HAP-1 (cell line): Measurements from ENCODE around the gene ADGRG2.
"Not testable (repeated sequence)": the region's sequence is repeated elsewhere in the genome, so short reads cannot be mapped to it uniquely, and the experiment has no call there.

Experiments used
- DNase-seq, 2 experiments: peaks; one replicate each; pipeline ENCODE4 v3.0.0-alpha.2; 2016 to 2020; ENCODE audit warnings: low spot score in 2 of 2
- H3K27me3 ChIP-seq: fragments of 250-450 bp; sonication (Bioruptor Pico); 2 replicates; pipeline ENCODE4 v1.5.1; 2020; ENCODE audit warnings: low read depth, mild to moderate bottlenecking, moderate library complexity
- H3K36me3 ChIP-seq: fragments of 250-450 bp; sonication (Bioruptor Pico); replicated peaks from 2 replicates; pipeline ENCODE4 v1.5.1; 2020; ENCODE audit warnings: mild to moderate bottlenecking
- H3K4me1 ChIP-seq: fragments of 250-450 bp; sonication (Bioruptor Pico); 2 replicates; pipeline ENCODE4 v1.5.1; 2020; ENCODE audit warnings: mild to moderate bottlenecking
- H3K4me3 ChIP-seq: fragments of 250-450 bp; sonication (Bioruptor Pico); 2 replicates; pipeline ENCODE4 v1.5.1; 2020; ENCODE audit warnings: mild to moderate bottlenecking, moderate library complexity
- H3K9me3 ChIP-seq: fragments of 250-450 bp; sonication (Bioruptor Pico); 2 replicates; pipeline ENCODE4 v1.5.1; 2020; ENCODE audit warnings: mild to moderate bottlenecking, moderate library complexity
- in situ Hi-C: fragments of 300-500 bp; cut with MboI; formaldehyde crosslinking; loops from 3 replicates; pipeline ENCODE4 v1.14.3; 2020; ENCODE audit warnings: low sequenced_read_pairs, inconsistent platforms, mixed read lengths

Gene ADGRG2

DNA sequence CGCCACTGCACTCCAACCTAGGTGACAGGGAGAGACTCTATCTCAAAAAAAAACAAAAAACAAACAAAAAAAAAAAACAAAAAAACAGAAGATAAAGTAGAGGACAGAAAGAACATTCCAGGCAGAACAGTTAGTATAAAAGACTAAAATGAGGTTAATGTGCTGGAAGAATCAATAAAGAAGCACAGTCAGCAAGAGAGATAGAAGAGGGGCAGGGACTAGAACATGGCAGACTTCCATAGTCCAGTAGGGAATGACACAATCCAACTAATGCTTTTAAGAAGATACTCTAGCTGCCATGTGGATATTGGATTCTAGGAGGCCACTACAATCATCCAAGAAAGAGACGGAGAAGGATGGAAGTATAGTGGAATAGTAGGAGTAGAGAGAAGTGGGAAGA lies 11.6 kb downstream of the ADGRG2 start:
- H3K27me3 ChIP-seq = no peaks in the 10 kb centered on the region
- H3K36me3 ChIP-seq = no peaks in the 10 kb centered on the region
- H3K9me3 ChIP-seq = no peaks in the 10 kb centered on the region
- no peak for DNase-seq
- H3K4me1 ChIP-seq = no peaks in the 10 kb centered on the region
- no peak overlapping the region for H3K4me3 ChIP-seq
- in situ Hi-C loops = no loop called here

DNA sequence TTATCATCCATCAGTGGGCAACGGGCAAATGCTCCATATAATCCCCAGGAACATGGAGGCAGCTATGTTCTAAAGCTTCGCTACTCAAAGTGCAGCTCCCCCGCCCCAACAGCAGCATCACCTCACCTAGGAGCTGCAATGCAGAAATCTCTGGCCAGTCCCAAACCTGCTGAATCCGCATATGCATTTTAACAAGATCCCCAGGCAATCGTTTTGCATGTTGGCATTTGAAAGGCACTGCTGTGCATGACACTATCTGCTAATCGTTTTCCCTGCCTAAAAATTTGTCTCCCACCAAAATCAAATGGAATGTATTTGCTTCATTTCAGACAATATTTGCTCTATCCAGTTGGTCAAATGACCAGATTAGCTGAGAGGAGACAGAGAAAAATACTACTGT lies 15.2 kb downstream of the ADGRG2 start:
- no peak overlapping the region for H3K4me3 ChIP-seq

DNA sequence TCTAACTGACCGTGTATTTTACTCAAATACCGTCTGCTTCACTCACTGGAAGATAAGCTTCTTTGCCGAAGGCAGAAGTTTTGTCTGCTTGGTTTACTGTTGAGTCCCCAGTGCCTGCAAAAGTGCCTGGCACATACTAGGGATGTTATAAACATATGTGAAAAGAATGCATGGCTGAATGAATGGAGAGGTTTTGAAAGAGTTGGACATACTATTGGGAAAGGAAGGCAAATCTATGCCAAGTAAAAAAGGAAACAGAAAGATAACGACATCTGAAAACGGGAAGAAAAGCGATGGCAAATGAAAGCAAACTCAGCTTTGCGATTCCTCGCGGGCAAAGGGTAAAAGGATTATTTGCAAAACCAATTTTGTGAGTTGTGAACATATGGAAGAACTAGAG lies 21.7 kb downstream of the ADGRG2 start:
- Histone ChIP-seq H3K27me3 (no peaks in the 10 kb centered on the region), H3K4me1 (no peaks in the 10 kb centered on the region), H3K36me3 (no peaks in the 10 kb centered on the region), H3K4me3 (no peak overlapping the region), H3K9me3 (no peaks in the 10 kb centered on the region)
- in situ Hi-C loops = no loop called here
- DNase-seq = no peak

More for the DNA sequence above, 15.2 kb downstream of the ADGRG2 start:
- DNase-seq = peak in 1 of 2 experiments; percentile 9
- no peaks in the 10 kb centered on the region for H3K4me1 ChIP-seq
- H3K27me3 ChIP-seq = no peaks in the 10 kb centered on the region
- H3K36me3 ChIP-seq = no peaks in the 10 kb centered on the region
- H3K9me3 ChIP-seq = no peaks in the 10 kb centered on the region
- in situ Hi-C loops = no loop called here

DNA sequence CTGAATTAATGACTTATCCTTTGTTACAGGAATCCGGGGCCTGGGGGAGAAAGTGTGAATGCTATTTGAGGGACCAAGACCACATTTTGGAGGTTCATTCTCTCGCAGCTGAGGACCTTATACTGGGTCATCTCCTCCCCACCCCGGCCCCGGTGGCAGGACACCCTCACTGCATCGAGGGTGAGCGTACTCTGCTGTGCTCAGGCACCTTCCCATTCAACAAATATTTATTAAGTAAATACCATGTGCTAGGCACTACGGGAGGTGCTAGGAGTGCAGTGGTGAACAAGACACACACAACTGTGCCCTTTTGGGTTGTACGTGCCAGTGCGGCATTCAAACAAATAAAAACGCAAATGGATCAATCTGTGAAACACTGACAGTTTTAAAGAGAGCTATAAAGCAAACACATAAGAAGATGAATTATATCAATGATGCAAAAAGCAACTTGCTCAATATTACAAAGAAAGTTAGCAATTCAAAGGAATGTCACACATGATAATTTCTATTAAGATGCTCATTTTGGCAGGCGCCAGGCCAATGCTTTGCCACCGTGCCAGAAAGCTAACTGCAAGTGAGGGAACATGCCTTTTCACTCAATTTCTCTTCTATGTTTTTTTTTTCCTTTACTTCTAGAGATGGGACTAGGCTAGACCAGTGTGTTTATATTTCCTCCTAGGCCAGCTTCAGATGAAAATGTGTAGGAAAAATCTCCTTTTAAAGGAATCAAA lies 24.6 kb downstream of the ADGRG2 start:
- in situ Hi-C loops = no loop called here
- H3K36me3 ChIP-seq = no peaks in the 10 kb centered on the region

DNA sequence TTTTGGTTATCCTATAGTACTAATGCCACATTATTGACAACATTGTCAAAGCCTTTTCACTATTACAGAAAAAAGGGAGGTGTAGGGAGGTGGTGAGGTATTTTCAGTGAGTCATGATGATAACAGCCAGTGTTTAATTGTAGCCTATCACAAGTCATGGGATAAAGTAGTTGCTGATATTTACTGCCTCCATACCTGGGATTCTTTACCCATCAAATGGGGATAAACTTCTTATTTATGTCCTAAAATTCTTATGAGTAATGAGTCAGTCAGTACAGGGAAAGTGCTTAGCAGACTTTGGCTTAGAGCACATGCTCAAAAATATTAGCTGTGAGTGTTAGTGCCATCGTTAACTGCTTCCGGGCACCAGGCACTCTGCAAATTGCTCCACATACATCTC lies 25.7 kb downstream of the ADGRG2 start:
- no peaks in the 10 kb centered on the region for H3K4me1 ChIP-seq
- H3K36me3 ChIP-seq = no peaks in the 10 kb centered on the region
- no peak for DNase-seq
- no peak overlapping the region for H3K4me3 ChIP-seq
- no peaks in the 10 kb centered on the region for H3K9me3 ChIP-seq
- H3K27me3 ChIP-seq = no peaks in the 10 kb centered on the region
- in situ Hi-C loops = no loop called here

More for the DNA sequence above, 24.6 kb downstream of the ADGRG2 start:
- Histone ChIP-seq H3K4me3 (no peak overlapping the region), H3K9me3 (no peaks in the 10 kb centered on the region), H3K4me1 (no peaks in the 10 kb centered on the region), H3K27me3 (no peaks in the 10 kb centered on the region)
- DNase-seq = no peak

- H3K36me3 ChIP-seq = no peaks in the 10 kb centered on the region
- in situ Hi-C loops = no loop called here
- no peak for DNase-seq
- H3K4me1 ChIP-seq = no peaks in the 10 kb centered on the region
- H3K4me3 ChIP-seq = no peak overlapping the region
- H3K9me3 ChIP-seq = no peaks in the 10 kb centered on the region
- H3K27me3 ChIP-seq = no peaks in the 10 kb centered on the region
Observed at GRCh38 chrX:19094654-19095053, 27.6 kb downstream of the ADGRG2 start.

DNA sequence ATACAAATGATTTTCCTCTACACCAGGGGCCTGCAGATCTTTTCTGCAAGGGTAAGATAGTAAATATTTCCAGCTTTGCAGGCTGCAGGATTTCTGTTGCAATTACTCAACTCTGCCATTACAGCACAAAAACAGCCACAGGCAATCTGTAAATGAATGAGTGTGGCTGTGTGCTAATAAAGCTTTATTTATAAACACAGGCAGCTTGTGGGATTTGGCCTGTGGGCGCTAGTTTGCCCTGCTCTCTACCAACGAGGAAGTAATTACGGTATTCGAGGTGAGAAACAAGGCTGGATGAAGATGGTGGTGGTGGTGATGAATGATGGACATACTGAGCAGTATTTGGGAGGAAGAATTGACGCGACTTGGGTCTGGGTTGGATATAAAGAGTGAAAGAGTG lies 30.7 kb downstream of the ADGRG2 start:
- H3K4me3 ChIP-seq = no peak overlapping the region
- H3K9me3 ChIP-seq = no peaks in the 10 kb centered on the region
- H3K27me3 ChIP-seq = no peaks in the 10 kb centered on the region
- DNase-seq = no peak
- H3K4me1 ChIP-seq = no peaks in the 10 kb centered on the region
- in situ Hi-C loops = no loop called here
- no peaks in the 10 kb centered on the region for H3K36me3 ChIP-seq

GRCh38 chrX:19089555-19090040 lies 32.7 kb downstream of the ADGRG2 start:
- in situ Hi-C loops = no loop called here
- no peaks in the 10 kb centered on the region for H3K36me3 ChIP-seq
- H3K27me3 ChIP-seq = no peaks in the 10 kb centered on the region
- no peak overlapping the region for H3K4me3 ChIP-seq
- H3K9me3 ChIP-seq = no peaks in the 10 kb centered on the region
- DNase-seq = no peak
- no peaks in the 10 kb centered on the region for H3K4me1 ChIP-seq

GRCh38 chrX:19086102-19086772 lies 36.0 kb downstream of the ADGRG2 start:
- DNase-seq = no peak
- Histone ChIP-seq H3K36me3 (no peaks in the 10 kb centered on the region), H3K9me3 (no peaks in the 10 kb centered on the region), H3K27me3 (no peaks in the 10 kb centered on the region), H3K4me3 (no peak overlapping the region), H3K4me1 (no peaks in the 10 kb centered on the region)
- in situ Hi-C loops = no loop called here

DNA sequence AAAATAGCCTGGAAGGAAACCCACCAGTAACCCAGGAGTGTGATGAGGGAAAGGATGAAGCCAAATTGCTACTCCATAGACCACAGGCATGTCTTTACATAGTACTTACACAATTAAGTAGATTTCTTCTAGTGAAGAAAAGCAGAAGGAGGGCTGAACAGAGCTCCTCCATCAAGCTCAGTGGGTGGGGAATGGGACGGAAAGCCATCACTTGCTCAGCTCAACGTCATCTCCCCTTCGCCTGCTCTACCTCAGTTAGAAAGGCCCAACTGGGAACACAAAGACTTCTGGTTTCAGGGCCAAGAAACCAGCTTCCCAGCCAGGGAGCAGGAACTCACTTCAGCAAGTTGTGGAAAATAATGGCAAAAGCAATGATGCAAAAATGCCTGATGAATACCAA lies 36.6 kb downstream of the ADGRG2 start:
- H3K27me3 ChIP-seq = no peaks in the 10 kb centered on the region
- H3K4me3 ChIP-seq = no peak overlapping the region
- in situ Hi-C loops = no loop called here
- no peaks in the 10 kb centered on the region for H3K4me1 ChIP-seq
- DNase-seq = no peak
- no peaks in the 10 kb centered on the region for H3K36me3 ChIP-seq
- no peaks in the 10 kb centered on the region for H3K9me3 ChIP-seq

DNA sequence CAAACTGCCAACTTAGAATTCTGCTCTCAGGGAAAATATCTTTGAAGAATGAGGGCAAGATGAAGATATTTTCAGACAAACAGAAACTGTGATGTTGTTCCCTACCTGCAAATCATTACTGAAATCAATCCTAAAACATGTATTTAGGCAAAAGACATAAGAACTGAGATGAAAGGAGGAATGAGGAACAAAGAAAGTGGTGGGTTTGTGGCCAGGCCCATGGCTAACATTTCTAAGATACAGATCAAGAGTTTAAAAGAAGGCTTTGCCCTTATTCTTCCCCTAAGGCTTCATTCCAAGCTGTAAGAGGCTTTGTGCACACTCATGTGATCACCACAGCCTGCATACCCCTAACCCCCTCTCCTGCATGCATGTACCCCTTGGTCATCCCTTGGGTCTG lies 46.5 kb downstream of the ADGRG2 start:
- in situ Hi-C loops = no loop called here
- H3K27me3 ChIP-seq = no peaks in the 10 kb centered on the region
- H3K4me1 ChIP-seq = no peaks in the 10 kb centered on the region
- no peak overlapping the region for H3K4me3 ChIP-seq
- DNase-seq = no peak
- no peaks in the 10 kb centered on the region for H3K36me3 ChIP-seq
- H3K9me3 ChIP-seq = no peaks in the 10 kb centered on the region

- no peaks in the 10 kb centered on the region for H3K4me1 ChIP-seq
- H3K36me3 ChIP-seq = no peaks in the 10 kb centered on the region
- no peaks in the 10 kb centered on the region for H3K27me3 ChIP-seq
- H3K9me3 ChIP-seq = no peaks in the 10 kb centered on the region
- H3K4me3 ChIP-seq = no peak overlapping the region
- in situ Hi-C loops = no loop called here
- DNase-seq = no peak
Observed at GRCh38 chrX:19072372-19072771, 49.9 kb downstream of the ADGRG2 start.

GRCh38 chrX:19070555-19070994 lies 51.7 kb downstream of the ADGRG2 start:
- H3K9me3 ChIP-seq = no peaks in the 10 kb centered on the region
- H3K4me3 ChIP-seq = no peak overlapping the region
- H3K36me3 ChIP-seq = no peaks in the 10 kb centered on the region
- no peaks in the 10 kb centered on the region for H3K27me3 ChIP-seq
- no peaks in the 10 kb centered on the region for H3K4me1 ChIP-seq
- DNase-seq = no peak
- in situ Hi-C loops = no loop called here

DNA sequence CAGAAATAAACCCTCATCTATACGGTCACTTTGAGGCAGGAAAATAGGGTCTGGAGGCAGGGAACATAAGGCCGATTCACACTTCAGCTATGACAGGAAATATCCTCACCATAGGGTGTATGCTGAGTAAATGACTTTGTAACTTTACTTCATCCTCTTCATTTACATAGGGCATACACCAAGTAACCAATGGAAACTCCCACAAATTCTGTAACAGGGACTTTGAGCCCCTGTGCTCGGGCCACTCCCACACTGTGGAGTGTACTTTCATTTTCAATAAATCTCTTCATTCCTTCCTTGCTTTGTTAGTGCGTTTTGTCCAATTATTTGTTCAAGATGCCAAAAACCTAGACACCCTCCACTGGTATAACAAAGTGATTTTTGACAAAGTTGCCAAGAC lies 55.3 kb downstream of the ADGRG2 start:
- H3K4me3 ChIP-seq, H3K4me1 ChIP-seq, in situ Hi-C loops, H3K36me3 ChIP-seq, H3K9me3 ChIP-seq, H3K27me3 ChIP-seq, DNase-seq: not testable (repeated sequence)
